GM12875 (cell line): Measurements from ENCODE around the gene TMC5.
"Not testable (repeated sequence)": the region's sequence is repeated elsewhere in the genome, so short reads cannot be mapped to it uniquely, and the experiment has no call there.

Experiments
- H3K4me3 ChIP-seq: one replicate; pipeline ENCODE4 v1.5.1; 2011; ENCODE audit warnings: low read depth, low read length, control low read depth
- TF ChIP-seq, protein P1 (sequence below): IDR thresholded peaks from 2 replicates; pipeline ENCODE4 v1.5.1; 2011; ENCODE audit warnings: low read depth, mild to moderate bottlenecking, control low read depth, inconsistent platforms, low read length, moderate library complexity, borderline replicate concordance; ENCODE audit not compliant: insufficient read depth

Gene TMC5

DNA sequence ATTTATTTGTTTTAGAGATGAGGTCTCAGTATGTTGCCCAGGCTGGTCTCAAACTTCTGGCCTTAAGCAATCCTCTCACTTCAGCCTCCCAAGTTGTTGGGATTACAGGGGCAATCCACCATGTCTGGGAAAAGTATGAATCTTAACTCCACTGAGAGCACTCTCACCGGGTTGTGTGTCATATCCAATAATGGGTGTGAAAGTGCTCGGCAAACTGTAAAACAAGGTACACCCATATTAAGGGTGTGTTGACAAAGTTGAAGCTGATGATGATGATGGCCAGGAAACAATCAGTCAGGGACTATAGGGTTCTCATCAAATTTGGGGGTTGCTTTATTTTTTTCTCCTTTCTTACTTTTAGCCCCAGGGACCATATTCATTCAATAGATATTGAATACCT is 25.3 kb upstream of the TMC5 start:
- no peak overlapping the region for H3K4me3 ChIP-seq
- TF ChIP-seq, protein P1, sequence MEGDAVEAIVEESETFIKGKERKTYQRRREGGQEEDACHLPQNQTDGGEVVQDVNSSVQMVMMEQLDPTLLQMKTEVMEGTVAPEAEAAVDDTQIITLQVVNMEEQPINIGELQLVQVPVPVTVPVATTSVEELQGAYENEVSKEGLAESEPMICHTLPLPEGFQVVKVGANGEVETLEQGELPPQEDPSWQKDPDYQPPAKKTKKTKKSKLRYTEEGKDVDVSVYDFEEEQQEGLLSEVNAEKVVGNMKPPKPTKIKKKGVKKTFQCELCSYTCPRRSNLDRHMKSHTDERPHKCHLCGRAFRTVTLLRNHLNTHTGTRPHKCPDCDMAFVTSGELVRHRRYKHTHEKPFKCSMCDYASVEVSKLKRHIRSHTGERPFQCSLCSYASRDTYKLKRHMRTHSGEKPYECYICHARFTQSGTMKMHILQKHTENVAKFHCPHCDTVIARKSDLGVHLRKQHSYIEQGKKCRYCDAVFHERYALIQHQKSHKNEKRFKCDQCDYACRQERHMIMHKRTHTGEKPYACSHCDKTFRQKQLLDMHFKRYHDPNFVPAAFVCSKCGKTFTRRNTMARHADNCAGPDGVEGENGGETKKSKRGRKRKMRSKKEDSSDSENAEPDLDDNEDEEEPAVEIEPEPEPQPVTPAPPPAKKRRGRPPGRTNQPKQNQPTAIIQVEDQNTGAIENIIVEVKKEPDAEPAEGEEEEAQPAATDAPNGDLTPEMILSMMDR: no peak

DNA sequence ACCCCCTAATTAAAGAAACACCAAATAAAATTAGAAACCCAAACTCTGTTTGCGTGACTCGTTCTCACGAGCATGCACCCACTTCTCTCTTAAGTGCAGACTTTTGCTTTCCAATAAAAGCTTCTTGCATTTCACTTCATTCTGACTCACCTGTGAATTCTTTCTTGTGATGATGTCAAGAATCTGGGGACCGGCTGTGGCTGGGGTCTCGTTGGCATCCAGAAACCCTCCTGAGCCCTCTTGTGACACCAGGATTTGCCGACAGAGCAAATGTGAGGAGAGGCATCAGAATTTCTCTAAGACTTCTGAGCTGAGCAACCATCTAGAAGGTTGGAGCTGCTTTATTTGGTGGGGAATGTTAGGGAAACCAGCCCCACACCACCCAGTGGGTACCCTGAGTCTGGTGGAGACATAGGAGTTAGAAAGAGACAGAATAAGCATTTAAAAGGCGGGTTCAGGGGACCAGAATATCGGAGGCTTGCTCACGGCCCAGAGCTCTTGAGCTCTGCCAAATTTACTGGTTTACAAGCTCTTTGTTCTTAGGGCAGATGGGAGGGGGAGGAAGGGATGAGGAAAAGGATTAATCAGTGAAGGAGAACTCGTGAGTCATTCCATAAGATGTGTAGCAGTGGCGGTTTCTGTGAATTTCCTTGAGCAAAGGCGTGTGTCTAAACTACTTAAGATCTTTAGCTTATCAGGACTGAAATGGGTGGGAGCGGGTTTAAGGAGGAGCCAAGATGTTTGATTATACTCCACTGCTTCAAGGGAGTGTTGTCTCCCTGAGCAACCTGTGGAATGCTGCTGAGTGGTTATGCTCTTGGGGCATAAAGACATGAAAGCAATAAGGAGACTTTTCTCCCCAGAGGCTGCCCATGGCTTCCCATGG is 24.2 kb upstream of the TMC5 start:
- TF ChIP-seq, protein P1: no peak
- no peak overlapping the region for H3K4me3 ChIP-seq

DNA sequence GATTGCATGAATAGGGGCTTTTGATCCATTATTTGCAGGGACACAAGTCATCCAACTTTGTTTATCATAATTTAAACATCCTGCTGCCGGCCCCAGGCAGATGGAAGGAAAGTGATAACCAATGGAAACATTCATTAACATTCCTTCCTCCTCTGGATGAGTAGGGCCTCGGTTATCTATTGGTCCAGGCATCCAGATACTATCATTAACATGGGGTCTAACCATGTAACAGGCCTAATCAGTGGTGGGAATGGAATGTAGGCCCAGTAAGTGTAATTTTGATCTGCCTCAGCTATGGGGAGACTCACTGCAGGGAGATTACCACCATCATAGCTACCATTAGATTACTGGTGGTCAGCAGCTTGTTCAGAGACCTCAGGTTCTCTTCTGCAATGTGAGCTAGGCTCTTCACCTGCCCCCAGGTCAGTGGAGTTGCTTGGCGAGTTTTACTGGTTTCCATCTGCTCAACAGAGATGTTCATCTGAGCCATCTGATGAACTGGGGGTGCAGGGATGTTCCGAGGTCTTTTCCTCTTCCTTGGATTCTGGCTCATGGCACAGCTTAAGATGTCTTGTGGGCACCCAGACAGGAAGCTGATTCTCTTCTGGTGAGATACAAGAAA is 21.9 kb upstream of the TMC5 start:
- not testable (repeated sequence) for H3K4me3 ChIP-seq

DNA sequence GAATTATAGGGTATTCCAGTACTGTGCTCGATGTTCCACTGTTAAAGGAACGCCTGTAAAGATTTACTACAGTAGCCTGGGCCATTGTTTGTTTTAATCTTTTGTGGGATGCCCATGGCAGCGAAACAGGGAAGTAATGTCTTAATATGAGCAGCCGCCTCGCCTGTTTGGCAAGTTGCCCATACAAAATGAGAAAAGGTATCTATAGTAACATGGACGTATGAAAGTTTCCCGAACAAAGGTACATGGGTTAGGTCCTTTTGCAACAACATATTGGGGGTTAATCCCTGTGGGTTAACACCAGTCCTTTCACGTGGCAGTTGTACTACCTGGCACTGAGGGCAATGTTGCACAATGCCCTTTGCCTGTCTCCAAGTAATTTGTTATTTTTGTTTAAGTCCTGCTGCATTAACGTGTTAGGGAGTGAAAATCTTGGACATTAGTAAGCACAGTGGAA is 21.1 kb upstream of the TMC5 start:
- TF ChIP-seq, protein P1: no peak
- no peak overlapping the region for H3K4me3 ChIP-seq

DNA sequence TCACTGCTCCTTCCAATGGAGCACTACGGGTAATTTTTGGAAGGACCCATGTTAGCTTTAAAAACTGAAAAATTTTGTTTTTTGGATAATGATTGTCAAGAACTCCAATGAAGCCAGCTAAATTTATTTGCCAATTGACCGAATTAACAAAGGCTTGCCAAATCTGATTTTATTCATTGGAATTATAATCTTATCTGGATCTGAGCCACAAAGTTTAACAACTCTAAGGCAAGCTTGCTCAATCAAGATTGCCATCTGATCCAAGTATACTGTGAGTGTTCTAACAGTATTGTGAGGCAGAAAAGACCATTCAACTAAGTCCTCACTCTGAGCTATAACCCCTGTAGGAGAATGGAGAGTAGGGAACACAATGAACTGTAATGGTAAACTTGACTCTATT is 20.3 kb upstream of the TMC5 start:
- not testable (repeated sequence) for H3K4me3 ChIP-seq

DNA sequence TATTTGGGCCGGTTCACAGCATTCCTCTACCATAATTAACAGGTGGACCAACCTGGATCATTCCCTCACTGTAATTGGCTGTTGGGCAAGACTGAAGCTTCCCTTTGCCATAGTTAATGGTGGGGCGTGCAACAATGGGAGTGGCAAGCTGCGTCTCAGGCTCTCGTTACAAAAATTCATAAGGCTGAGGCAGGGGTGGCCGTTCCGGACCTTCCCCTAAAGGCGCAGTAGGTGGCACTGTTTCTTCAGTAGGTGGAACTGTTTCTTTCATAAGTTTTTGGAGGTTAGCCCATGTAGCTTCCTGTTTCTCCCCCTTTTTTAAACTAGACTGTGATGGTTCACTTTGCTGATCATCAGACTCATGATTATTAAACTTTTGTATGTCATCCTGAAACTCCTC is 17.0 kb upstream of the TMC5 start:
- TF ChIP-seq, protein P1: no peak
- H3K4me3 ChIP-seq: no peak overlapping the region

DNA sequence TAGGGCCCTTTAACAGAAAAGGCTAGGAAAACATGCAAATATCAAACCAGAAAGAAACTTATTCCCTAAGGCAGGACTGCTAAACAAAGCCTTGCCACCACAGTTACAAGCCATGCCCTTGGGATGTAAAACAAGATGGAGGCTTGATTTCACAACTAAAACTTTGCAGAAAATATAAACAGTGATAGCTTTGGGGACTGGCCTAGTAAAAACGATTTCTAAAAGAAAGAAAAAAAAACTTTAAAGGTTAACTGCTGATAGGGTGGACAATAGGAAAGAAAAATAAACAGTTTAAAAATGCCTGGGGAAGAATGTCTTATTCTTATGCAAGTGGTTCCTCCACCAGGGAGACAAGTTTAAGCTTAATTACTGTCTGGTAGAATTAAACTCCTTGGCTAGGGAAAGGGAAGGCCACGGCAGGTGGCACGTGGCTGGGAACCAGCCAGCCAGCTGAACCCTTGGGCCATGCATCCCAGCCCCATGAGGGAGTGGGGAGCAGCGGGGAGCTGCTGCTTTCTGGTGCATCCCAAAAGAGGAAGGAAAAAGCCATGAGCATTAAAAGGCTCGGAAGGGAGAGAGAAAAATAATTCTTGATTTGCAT is 10.7 kb upstream of the TMC5 start:
- TF ChIP-seq, protein P1: no peak
- H3K4me3 ChIP-seq: no peak overlapping the region
